Natural killer cell (primary cell): ENCODE data around the gene CDK13. TPM values are rescaled to one million over a fixed set of nuclear protein-coding genes. Genes with fewer than 3 reads are reported as not detected.
A peak's percentile ranks its signal among the peaks of the same experiment; 100 is the strongest.

ENCODE experiments used
- ATAC-seq, 3 donors: fragments of 150-1000 bp in 2 of 3; fragments of 200-7000 bp in 1 of 3; cut with Tn5 transposase; 1 replicate in 1 of 3; 2 replicates in 2 of 3; pipeline ENCODE4 v1.10.0; 2021; ENCODE audit warnings: mild to moderate bottlenecking in 2 of 3, moderate library complexity in 2 of 3
- DNase-seq, 2 donors: peaks; one replicate each; pipeline versions ENCODE4 v3.0.0 to v3.0.0-alpha.2; 2013 to 2021; ENCODE audit warnings: mixed read lengths in 1 of 2
- H3K27ac ChIP-seq: one replicate; pipeline ENCODE4 v1.5.1; 2013; ENCODE audit warnings: mild to moderate bottlenecking, low read length
- H3K27me3 ChIP-seq: one replicate; pipeline ENCODE4 v1.6.1; 2013; ENCODE audit warnings: low read length; ENCODE audit not compliant: control insufficient read depth, insufficient read depth
- H3K36me3 ChIP-seq: one replicate; pipeline ENCODE4 v1.6.1; 2013; ENCODE audit warnings: low read length; ENCODE audit not compliant: control insufficient read depth, insufficient read depth
- H3K4me1 ChIP-seq: one replicate; pipeline ENCODE4 v1.6.1; 2013; ENCODE audit warnings: low read length; ENCODE audit not compliant: control insufficient read depth, insufficient read depth
- H3K4me3 ChIP-seq: one replicate; pipeline ENCODE4 v1.5.1; 2013; ENCODE audit warnings: low read length
- H3K9me3 ChIP-seq: one replicate; pipeline ENCODE4 v1.6.1; 2013; ENCODE audit warnings: low read length; ENCODE audit not compliant: control insufficient read depth, insufficient read depth
- H3K27ac Mint-ChIP-seq, 2 donors: one replicate each; pipeline ENCODE4 v1.8.0; 2022; ENCODE audit warnings: mild to moderate bottlenecking in 2 of 2, mixed read lengths in 2 of 2, moderate library complexity in 1 of 2
- H3K27me3 Mint-ChIP-seq, 2 donors: one replicate each; pipeline ENCODE4 v1.8.0; 2022; ENCODE audit warnings: low read depth in 2 of 2, mixed read lengths in 2 of 2
- H3K36me3 Mint-ChIP-seq: one replicate; pipeline ENCODE4 v1.8.0; 2022; ENCODE audit warnings: mixed read lengths
- H3K4me1 Mint-ChIP-seq, 2 donors: one replicate each; pipeline ENCODE4 v1.8.0; 2022; ENCODE audit warnings: mixed read lengths in 2 of 2
- H3K4me3 Mint-ChIP-seq: one replicate; pipeline ENCODE4 v1.8.0; 2022; ENCODE audit warnings: mild to moderate bottlenecking, moderate library complexity, mixed read lengths
- H3K9me3 Mint-ChIP-seq, 2 donors: one replicate each; pipeline ENCODE4 v1.8.0; 2022; ENCODE audit warnings: mixed read lengths in 2 of 2
- WGBS: methylation state at CpG from one replicate; pipeline ENCODE4 v1.1.7; 2013; ENCODE audit warnings: missing lambda C conversion rate; ENCODE audit not compliant: insufficient coverage; 5-methylcytosine and 5-hydroxymethylcytosine counted together
- intact Hi-C: fragments of 100-400 bp; cut with micrococcal nuclease; formaldehyde crosslinking; loops from one replicate; pipeline ENCODE4 v1.14.2; 2022
- total RNA-seq, 4 donors: library from RNA; stranded (reverse); fragments of 120-200 nt in 1 of 4; gene quantifications; one replicate each; pipeline versions ENCODE4 v1.2.3 to v1.2.4, GENCODE V29; 2013 to 2022
- TF ChIP-seq, protein P1 (sequence below): fragments of 200-600 bp; IDR thresholded peaks from one replicate; pipeline ENCODE4 v1.8.0; 2022; ENCODE audit warnings: antibody characterized with exemption

Gene CDK13
- total RNA-seq, 3 donors from 2014 or later (not counting 1 experiment from before 2014, with no cell fraction given), result 149 to 179 (median 163) TPM

DNA sequence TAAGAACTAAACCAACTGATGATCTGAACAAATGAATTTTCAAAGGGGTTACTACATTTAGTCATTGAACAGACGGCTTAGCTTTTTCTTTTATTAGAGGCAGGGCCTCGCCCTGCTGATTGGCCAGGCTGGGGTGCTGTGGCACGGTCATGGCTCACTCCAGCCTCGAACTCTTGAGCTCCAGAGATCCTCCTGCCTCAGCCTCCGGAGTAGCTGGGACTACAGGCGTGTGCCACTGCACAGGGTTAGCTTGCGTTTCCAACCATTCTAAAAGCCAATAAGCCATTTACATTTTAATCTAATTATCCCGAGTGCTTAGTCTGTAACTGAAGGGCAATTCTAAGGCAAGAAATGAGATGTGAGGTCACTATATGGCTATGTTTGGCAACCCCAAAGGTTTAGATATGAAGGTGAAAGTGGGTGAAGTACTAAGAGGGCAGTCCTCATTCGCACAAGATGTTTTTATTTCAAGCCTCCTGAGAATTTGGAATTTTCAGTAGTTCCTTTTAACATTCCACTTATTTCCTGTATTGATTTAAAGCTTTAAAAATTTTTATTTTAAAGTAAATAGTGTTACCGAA is 1.6 kb upstream of the CDK13 start:
- H3K27ac Mint-ChIP-seq, result peak overlapping the region; percentile 98 to 100
- Histone ChIP-seq H3K4me1 (peaks cover 9% of the 10 kb centered on the region), H3K27me3 (no peaks in the 10 kb centered on the region), H3K27ac (peak overlapping the region; percentile 99), H3K36me3 (no peaks in the 10 kb centered on the region), H3K9me3 (no peaks in the 10 kb centered on the region), H3K4me3 (peak overlapping the region; percentile 98)
- DNase-seq (peak in 1 of 2 donors; percentile 33), ATAC-seq (no peak)
- no peaks in the 10 kb centered on the region for H3K9me3 Mint-ChIP-seq
- H3K27me3 Mint-ChIP-seq, result no peaks in the 10 kb centered on the region
- H3K4me3 Mint-ChIP-seq, result peak overlapping the region; percentile 98
- H3K36me3 Mint-ChIP-seq, result no peaks in the 10 kb centered on the region
- intact Hi-C loops, result no loop called here
- 53% methylated on average over 8 of the region's 10 CpGs for WGBS
- H3K4me1 Mint-ChIP-seq, result peaks cover 36 to 39% of the 10 kb centered on the region in 2 donors
- TF ChIP-seq, protein P1, sequence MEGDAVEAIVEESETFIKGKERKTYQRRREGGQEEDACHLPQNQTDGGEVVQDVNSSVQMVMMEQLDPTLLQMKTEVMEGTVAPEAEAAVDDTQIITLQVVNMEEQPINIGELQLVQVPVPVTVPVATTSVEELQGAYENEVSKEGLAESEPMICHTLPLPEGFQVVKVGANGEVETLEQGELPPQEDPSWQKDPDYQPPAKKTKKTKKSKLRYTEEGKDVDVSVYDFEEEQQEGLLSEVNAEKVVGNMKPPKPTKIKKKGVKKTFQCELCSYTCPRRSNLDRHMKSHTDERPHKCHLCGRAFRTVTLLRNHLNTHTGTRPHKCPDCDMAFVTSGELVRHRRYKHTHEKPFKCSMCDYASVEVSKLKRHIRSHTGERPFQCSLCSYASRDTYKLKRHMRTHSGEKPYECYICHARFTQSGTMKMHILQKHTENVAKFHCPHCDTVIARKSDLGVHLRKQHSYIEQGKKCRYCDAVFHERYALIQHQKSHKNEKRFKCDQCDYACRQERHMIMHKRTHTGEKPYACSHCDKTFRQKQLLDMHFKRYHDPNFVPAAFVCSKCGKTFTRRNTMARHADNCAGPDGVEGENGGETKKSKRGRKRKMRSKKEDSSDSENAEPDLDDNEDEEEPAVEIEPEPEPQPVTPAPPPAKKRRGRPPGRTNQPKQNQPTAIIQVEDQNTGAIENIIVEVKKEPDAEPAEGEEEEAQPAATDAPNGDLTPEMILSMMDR, result no peak

GRCh38 chr7:39948956-39949928 is 814 bp upstream of the CDK13 start:
- H3K36me3 Mint-ChIP-seq, result no peaks in the 10 kb centered on the region
- H3K4me3 Mint-ChIP-seq, result peak overlapping the region; percentile 98
- Histone ChIP-seq H3K27me3 (no peaks in the 10 kb centered on the region), H3K27ac (peak overlapping the region; percentile 99), H3K9me3 (no peaks in the 10 kb centered on the region), H3K4me1 (peaks cover 9% of the 10 kb centered on the region), H3K4me3 (peak overlapping the region; percentile 98), H3K36me3 (no peaks in the 10 kb centered on the region)
- no peaks in the 10 kb centered on the region for H3K27me3 Mint-ChIP-seq
- peak; percentile 67 to 84 (median 70) for ATAC-seq
- TF ChIP-seq, protein P1, result no peak
- DNase-seq, result peak; percentile 97 to 100
- H3K9me3 Mint-ChIP-seq, result no peaks in the 10 kb centered on the region
- peaks cover 40 to 46% of the 10 kb centered on the region in 2 donors for H3K4me1 Mint-ChIP-seq
- peak overlapping the region; percentile 98 to 100 for H3K27ac Mint-ChIP-seq
- under 1% methylated on average over 69 of the region's 74 CpGs for WGBS
- intact Hi-C loops, result loop anchor here (1.0 kb wide), 1 partner anchor 185 kb away; the partner anchor contains the start of gene MPLKIP

DNA sequence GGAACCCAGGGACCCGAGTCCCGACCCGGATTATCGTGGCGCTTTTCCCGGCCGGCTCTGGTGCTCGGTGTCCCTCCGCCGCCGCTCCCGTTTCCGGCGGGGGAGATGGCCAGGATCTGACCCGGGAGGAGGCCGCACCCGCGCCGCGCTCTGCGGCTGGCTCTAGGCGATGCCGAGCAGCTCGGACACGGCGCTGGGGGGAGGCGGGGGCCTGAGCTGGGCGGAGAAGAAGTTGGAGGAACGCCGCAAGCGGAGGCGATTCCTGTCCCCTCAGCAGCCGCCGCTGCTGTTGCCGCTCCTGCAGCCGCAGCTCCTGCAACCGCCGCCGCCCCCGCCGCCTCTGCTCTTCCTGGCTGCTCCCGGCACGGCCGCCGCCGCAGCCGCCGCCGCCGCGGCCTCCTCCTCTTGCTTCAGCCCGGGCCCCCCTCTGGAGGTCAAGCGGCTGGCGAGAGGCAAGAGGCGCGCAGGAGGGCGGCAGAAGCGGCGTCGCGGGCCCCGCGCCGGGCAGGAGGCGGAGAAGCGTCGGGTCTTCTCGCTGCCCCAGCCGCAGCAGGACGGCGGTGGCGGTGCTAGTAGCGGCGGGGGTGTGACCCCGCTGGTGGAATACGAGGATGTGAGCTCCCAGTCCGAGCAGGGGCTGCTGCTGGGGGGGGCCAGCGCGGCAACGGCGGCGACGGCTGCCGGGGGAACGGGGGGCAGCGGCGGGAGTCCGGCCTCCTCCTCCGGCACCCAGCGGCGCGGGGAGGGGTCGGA is 593 bp downstream of the CDK13 start:
- WGBS, result under 1% methylated on average over 93 of the region's 93 CpGs
- Mint-ChIP-seq H3K4me1 (peaks cover 51 to 60% of the 10 kb centered on the region in 2 donors), H3K9me3 (no peaks in the 10 kb centered on the region), H3K4me3 (peak overlapping the region; percentile 98), H3K27me3 (no peaks in the 10 kb centered on the region), H3K36me3 (no peaks in the 10 kb centered on the region), H3K27ac (peak overlapping the region; percentile 98 to 100)
- DNase-seq, result peak; percentile 54 to 61
- Histone ChIP-seq H3K27ac (peak overlapping the region; percentile 99), H3K9me3 (no peaks in the 10 kb centered on the region), H3K36me3 (no peaks in the 10 kb centered on the region), H3K4me1 (peaks cover 14% of the 10 kb centered on the region), H3K4me3 (peak overlapping the region; percentile 98), H3K27me3 (no peaks in the 10 kb centered on the region)
- no peak for ATAC-seq
- TF ChIP-seq, protein P1, result no peak
- intact Hi-C loops, result loop anchor here (1.0 to 5.0 kb wide), 2 partner anchors 37 to 102 kb away; no protein-coding TSS in a partner anchor
